Fibroblast of skin of left biceps (primary cell): Measurements from ENCODE around the gene TIMM23.

Experiments used
- DNase-seq, 2 experiments: peaks; one replicate each; pipeline ENCODE4 v3.0.0-alpha.2; 2013; ENCODE audit warnings: low read depth in 2 of 2

Gene TIMM23

DNA sequence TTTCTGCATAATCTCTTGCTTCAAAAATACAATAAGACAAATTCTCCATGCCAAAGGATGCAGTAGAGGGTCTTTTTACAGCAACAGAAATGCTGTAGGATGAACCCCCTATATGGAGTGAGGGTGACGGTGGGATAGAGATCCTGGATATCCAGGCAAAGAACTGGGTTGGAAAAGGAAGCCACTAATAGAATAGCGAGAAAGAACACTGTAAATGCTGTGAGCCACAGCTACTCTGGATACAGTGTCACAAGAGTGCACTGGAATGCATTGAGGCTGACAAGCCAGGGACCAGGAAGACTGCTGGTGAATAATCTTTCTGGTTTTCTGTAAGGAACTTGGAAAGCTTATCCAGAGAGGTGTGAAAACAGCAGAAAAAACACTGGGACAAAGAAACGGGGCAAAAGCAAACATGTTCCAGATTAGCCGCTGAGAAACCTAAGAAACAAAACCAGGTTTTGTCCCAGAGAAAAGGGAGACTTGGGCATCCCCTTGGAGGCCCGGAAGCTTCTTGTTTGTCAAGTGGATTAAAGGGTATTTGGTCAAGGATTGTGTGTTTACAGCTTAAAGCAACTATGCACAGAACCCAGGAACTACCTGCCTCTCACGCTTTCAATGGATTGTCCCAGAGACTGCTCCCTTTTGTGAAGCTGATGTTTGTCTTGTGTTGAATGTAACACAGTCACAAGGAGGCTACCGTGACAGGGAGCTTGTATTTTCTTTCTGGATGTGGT, 79.9 kb downstream of the TIMM23 start:
- DNase-seq, result no peak

DNA sequence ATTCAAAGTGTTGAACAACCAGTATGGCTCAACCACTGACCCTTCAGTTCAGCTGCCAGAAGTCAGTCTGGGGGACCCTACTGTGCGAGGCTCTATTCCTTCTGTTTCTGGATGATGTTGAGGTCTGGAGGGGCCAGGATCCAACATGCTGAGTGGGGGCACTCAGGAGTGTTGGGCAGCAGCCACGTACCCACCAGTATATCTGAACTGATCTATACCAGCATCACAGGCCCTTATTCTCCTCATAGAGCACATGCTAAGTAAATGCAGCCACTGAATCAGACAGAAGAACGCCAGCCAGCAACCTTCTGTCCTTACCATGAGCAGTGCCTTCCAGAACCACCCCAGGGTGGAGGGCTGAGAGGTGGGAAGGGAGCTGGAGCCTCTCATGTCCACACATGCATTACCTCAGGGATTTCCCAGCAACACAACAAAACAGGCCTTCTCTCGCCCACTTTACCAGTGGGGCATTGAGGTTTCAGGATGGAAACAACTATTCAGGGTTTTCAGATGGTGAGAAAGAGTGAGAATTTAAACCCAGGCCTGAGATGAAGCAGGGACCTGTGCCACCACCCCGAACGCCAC, 80.6 kb downstream of the TIMM23 start:
- no peak for DNase-seq
